ENCODE measurements around the gene LRMDA.

The LRMDA gene

DNA sequence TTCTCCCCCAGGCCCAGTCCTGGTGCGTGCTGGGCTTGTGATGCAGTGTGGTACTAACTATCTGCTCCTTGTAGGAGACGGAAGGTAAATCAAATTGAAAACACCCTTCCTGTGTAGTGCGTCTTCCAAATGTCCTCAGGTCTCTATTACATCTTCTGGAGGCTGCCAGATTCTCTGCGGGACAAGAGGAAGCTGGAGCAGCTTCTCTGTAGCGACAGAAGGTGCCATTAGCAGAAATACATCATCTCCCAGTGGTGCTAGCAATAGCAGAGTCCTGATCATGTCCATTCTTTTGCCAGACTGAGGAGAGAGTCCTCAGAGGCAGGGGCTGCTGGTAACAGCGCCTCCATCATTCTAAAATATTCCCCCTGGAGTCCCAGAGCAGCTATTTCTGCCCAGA lies 675.2 kb downstream of the LRMDA start:
- no peak overlapping the region for H3K4me3 ChIP-seq (ENCODE audit: low read length, poor library complexity, severe bottlenecking)
- TF ChIP-seq EZH2phosphoT487 (IDR thresholded peaks at IDR 0.05; ENCODE audit: borderline replicate concordance): no peak
- TF ChIP-seq, protein P1, sequence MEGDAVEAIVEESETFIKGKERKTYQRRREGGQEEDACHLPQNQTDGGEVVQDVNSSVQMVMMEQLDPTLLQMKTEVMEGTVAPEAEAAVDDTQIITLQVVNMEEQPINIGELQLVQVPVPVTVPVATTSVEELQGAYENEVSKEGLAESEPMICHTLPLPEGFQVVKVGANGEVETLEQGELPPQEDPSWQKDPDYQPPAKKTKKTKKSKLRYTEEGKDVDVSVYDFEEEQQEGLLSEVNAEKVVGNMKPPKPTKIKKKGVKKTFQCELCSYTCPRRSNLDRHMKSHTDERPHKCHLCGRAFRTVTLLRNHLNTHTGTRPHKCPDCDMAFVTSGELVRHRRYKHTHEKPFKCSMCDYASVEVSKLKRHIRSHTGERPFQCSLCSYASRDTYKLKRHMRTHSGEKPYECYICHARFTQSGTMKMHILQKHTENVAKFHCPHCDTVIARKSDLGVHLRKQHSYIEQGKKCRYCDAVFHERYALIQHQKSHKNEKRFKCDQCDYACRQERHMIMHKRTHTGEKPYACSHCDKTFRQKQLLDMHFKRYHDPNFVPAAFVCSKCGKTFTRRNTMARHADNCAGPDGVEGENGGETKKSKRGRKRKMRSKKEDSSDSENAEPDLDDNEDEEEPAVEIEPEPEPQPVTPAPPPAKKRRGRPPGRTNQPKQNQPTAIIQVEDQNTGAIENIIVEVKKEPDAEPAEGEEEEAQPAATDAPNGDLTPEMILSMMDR (conservative IDR thresholded peaks at IDR 0.05; ENCODE audit: low read length): no peak

DNA sequence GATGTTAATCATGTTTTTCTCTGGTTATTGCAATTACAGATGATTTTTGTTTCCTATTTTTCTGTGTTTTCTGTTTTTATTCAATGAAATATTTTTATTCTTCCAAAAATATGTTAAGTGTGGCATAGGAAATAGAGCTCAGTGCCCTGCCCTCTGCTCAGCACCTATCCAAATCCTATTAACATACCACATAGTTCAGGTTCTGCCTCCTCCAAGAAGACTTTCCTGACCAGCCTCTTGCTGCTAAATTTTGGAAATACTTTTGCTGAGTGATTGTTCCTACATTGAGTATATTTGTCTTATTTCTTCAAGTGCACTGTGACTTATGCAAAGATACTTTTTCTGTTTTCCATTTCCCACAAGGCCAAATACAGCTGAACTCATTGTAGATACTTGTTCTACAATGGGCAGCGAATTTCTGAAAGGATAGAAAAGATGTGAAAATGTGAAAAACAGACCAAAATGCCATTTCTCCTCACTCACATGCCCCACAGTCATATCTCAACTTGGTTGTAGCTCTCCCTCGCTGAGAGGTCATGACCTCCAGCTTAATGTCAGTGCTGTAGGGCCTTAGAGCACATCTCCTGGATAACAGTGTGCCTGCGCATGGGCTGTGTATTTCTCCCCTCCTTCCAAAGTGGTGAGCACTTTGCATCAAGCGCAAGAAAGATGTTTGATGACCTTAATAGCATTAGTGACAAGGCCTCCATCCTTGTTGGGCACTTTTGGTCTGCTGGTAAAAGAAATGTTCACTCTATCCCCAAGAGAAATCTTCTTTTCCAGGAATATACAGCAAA lies 677.3 kb downstream of the LRMDA start:
- H3K9me2 ChIP-seq (replicated peaks; ENCODE audit: low read depth, low read length): no peaks in the 10 kb centered on the region
- no peaks in the 10 kb centered on the region for H3K4me1 ChIP-seq (ENCODE audit: insufficient read depth, low read length, poor library complexity, severe bottlenecking)
- no peak overlapping the region for H2AFZ ChIP-seq (ENCODE audit: low read length)
- H3F3A ChIP-seq (ENCODE audit: low read depth): no peaks in the 10 kb centered on the region
- no peaks in the 10 kb centered on the region for H3K9me3 ChIP-seq (ENCODE audit: insufficient read depth, low read depth, low read length)
- H3K9ac ChIP-seq (ENCODE audit: low read depth, low read length, poor library complexity, severe bottlenecking): no peak overlapping the region
- H3K36me3 ChIP-seq (ENCODE audit: insufficient read depth, low read length): no peaks in the 10 kb centered on the region
- H3K27me3 ChIP-seq (ENCODE audit: insufficient read depth, low read length, poor library complexity, severe bottlenecking): no peaks in the 10 kb centered on the region
- H3K79me2 ChIP-seq (ENCODE audit: insufficient read depth, low read length): no peaks in the 10 kb centered on the region
- no peak overlapping the region for H3K4me3 ChIP-seq (ENCODE audit: low read length, poor library complexity, severe bottlenecking)
- H3K4me2 ChIP-seq (ENCODE audit: low read depth, low read length, poor library complexity, severe bottlenecking): no peak overlapping the region
- H4K20me1 ChIP-seq (ENCODE audit: insufficient read depth, low read length, poor library complexity, severe bottlenecking): no peaks in the 10 kb centered on the region
- TF ChIP-seq, protein P1 (conservative IDR thresholded peaks at IDR 0.05; ENCODE audit: low read length): no peak
- TF ChIP-seq EZH2phosphoT487 (IDR thresholded peaks at IDR 0.05; ENCODE audit: borderline replicate concordance): no peak

More for the DNA sequence above, 675.2 kb downstream of the LRMDA start:
- Histone ChIP-seq H3K27me3 (ENCODE audit: insufficient read depth, low read length, poor library complexity, severe bottlenecking) (no peaks in the 10 kb centered on the region), H3K9me3 (ENCODE audit: insufficient read depth, low read depth, low read length) (no peaks in the 10 kb centered on the region), H3K4me2 (ENCODE audit: low read depth, low read length, poor library complexity, severe bottlenecking) (no peak overlapping the region), H3K79me2 (ENCODE audit: insufficient read depth, low read length) (no peaks in the 10 kb centered on the region), H2AFZ (ENCODE audit: low read length) (no peak overlapping the region), H3K36me3 (ENCODE audit: insufficient read depth, low read length) (no peaks in the 10 kb centered on the region), H3K9me2 (replicated peaks; ENCODE audit: low read depth, low read length) (no peaks in the 10 kb centered on the region), H3K4me1 (ENCODE audit: insufficient read depth, low read length, poor library complexity, severe bottlenecking) (no peaks in the 10 kb centered on the region), H3K9ac (ENCODE audit: low read depth, low read length, poor library complexity, severe bottlenecking) (no peak overlapping the region), H4K20me1 (ENCODE audit: insufficient read depth, low read length, poor library complexity, severe bottlenecking) (no peaks in the 10 kb centered on the region), H3F3A (ENCODE audit: low read depth) (no peaks in the 10 kb centered on the region)

DNA sequence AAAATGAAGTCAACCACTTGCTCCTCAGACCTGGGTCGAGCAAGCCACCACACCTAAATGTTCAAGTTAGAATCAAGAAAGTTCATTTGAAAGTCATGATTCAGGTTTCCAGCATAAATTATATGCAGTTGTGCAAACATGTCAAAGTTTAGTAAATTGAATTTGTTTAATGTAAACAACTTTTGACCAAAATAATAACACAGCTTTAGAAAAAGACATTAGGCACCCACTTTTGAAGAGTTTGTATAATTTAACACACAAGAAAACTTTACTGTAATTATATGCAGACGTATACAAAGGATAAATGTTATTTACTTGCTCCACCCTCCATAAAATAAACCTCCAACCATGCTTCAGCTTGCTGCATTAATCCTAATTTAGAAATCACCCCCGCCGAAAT lies 680.0 kb downstream of the LRMDA start:
- Histone ChIP-seq H3K36me3 (ENCODE audit: insufficient read depth, low read length) (no peaks in the 10 kb centered on the region), H3K9me2 (replicated peaks; ENCODE audit: low read depth, low read length) (no peaks in the 10 kb centered on the region), H3K9me3 (ENCODE audit: insufficient read depth, low read depth, low read length) (no peaks in the 10 kb centered on the region), H3K4me2 (ENCODE audit: low read depth, low read length, poor library complexity, severe bottlenecking) (no peak overlapping the region), H4K20me1 (ENCODE audit: insufficient read depth, low read length, poor library complexity, severe bottlenecking) (no peaks in the 10 kb centered on the region), H3K4me1 (ENCODE audit: insufficient read depth, low read length, poor library complexity, severe bottlenecking) (no peaks in the 10 kb centered on the region), H3F3A (ENCODE audit: low read depth) (no peaks in the 10 kb centered on the region), H2AFZ (ENCODE audit: low read length) (no peak overlapping the region), H3K27me3 (ENCODE audit: insufficient read depth, low read length, poor library complexity, severe bottlenecking) (no peaks in the 10 kb centered on the region), H3K9ac (ENCODE audit: low read depth, low read length, poor library complexity, severe bottlenecking) (no peak overlapping the region), H3K4me3 (ENCODE audit: low read length, poor library complexity, severe bottlenecking) (no peak overlapping the region), H3K79me2 (ENCODE audit: insufficient read depth, low read length) (no peaks in the 10 kb centered on the region)
- TF ChIP-seq, protein P1 (conservative IDR thresholded peaks at IDR 0.05; ENCODE audit: low read length): no peak
- no peak for TF ChIP-seq EZH2phosphoT487 (IDR thresholded peaks at IDR 0.05; ENCODE audit: borderline replicate concordance)

All from Loucy (cell line).